ENCODE results near the gene NEK2. TPM values are rescaled to one million over a fixed set of nuclear protein-coding genes. Genes with fewer than 3 reads are reported as not detected.
"Not testable (repeated sequence)": the region's sequence is repeated elsewhere in the genome, so short reads cannot be mapped to it uniquely, and the experiment has no call there.

Gene NEK2
- total RNA-seq, 1 experiment from 2014 or later, result 44.5 TPM

- ChIA-PET POLR2A (interaction anchor here (0.6 to 24.4 kb wide), 24 partner anchors 9 to 1061 kb away, joined by 3 to 423 read pairs (median 5); partner anchors contain the start of genes DTL, INTS7 and SLC30A1), CTCF (interaction anchor here (0.5 to 16.1 kb wide), 22 partner anchors 7 to 1248 kb away, joined by 3 to 418 read pairs (median 4); no protein-coding TSS in a partner anchor)
- BruUV-seq (replicated peaks), result no TSS peak
- peak; percentile 70 for DNase-seq (ENCODE audit: unreplicated experiment)
- intact Hi-C loops (cut with micrococcal nuclease), result no loop called here
- peak overlapping the region; percentile 1 for H3K27ac Mint-ChIP-seq (ENCODE audit: low read depth, unreplicated experiment)
- no peak overlapping the region for H3K4me3 Mint-ChIP-seq (ENCODE audit: unreplicated experiment)
- H3K9me3 Mint-ChIP-seq (ENCODE audit: unreplicated experiment), result no peaks in the 10 kb centered on the region
- TF ChIP-seq CTCF (IDR thresholded peaks at IDR 0.05; ENCODE audit: unreplicated experiment), result no peak
- H3K36me3 Mint-ChIP-seq (ENCODE audit: insufficient read depth, unreplicated experiment), result no peaks in the 10 kb centered on the region
- H3K4me1 Mint-ChIP-seq (ENCODE audit: insufficient read depth, unreplicated experiment), result peaks cover 38% of the 10 kb centered on the region
- H3K27me3 Mint-ChIP-seq (ENCODE audit: insufficient read depth, unreplicated experiment), result no peaks in the 10 kb centered on the region
Observed at GRCh38 chr1:211647711-211648121, 27.7 kb downstream of the NEK2 start.

GRCh38 chr1:211646566-211646965 lies 28.9 kb downstream of the NEK2 start:
- no peaks in the 10 kb centered on the region for H3K36me3 Mint-ChIP-seq (ENCODE audit: insufficient read depth, unreplicated experiment)

GRCh38 chr1:211645601-211646000 lies 29.8 kb downstream of the NEK2 start:
- H3K4me1 Mint-ChIP-seq (ENCODE audit: insufficient read depth, unreplicated experiment), result peaks cover 41% of the 10 kb centered on the region
- ChIA-PET CTCF (interaction anchor here (0.6 to 2.2 kb wide), 4 partner anchors 10 to 67 kb away, joined by 3 to 10 read pairs (median 3); partner anchors contain the start of gene SLC30A1), POLR2A (interaction anchor here (0.7 to 24.4 kb wide), 5 partner anchors 12 to 93 kb away, joined by 3 to 423 read pairs (median 7); partner anchors contain the start of gene SLC30A1)
- H3K27ac Mint-ChIP-seq (ENCODE audit: low read depth, unreplicated experiment); DNase-seq (ENCODE audit: unreplicated experiment); H3K9me3 Mint-ChIP-seq (ENCODE audit: unreplicated experiment); BruUV-seq (replicated peaks); intact Hi-C loops (cut with micrococcal nuclease); H3K36me3 Mint-ChIP-seq (ENCODE audit: insufficient read depth, unreplicated experiment); H3K4me3 Mint-ChIP-seq (ENCODE audit: unreplicated experiment); H3K27me3 Mint-ChIP-seq (ENCODE audit: insufficient read depth, unreplicated experiment): not testable (repeated sequence)

More at GRCh38 chr1:211646566-211646965, 28.9 kb downstream of the NEK2 start:
- Mint-ChIP-seq H3K27ac (ENCODE audit: low read depth, unreplicated experiment) (peak overlapping the region; percentile 1), H3K4me1 (ENCODE audit: insufficient read depth, unreplicated experiment) (peaks cover 41% of the 10 kb centered on the region), H3K9me3 (ENCODE audit: unreplicated experiment) (no peaks in the 10 kb centered on the region), H3K27me3 (ENCODE audit: insufficient read depth, unreplicated experiment) (no peaks in the 10 kb centered on the region), H3K4me3 (ENCODE audit: unreplicated experiment) (no peak overlapping the region)
- DNase-seq (ENCODE audit: unreplicated experiment), result no peak
- ChIA-PET CTCF (interaction anchor here (0.6 to 16.1 kb wide), 14 partner anchors 9 to 1128 kb away, joined by 3 to 418 read pairs (median 4); no protein-coding TSS in a partner anchor), POLR2A (interaction anchor here (0.7 to 24.4 kb wide), 9 partner anchors 8 to 919 kb away, joined by 3 to 423 read pairs (median 21); partner anchors contain the start of genes DTL, INTS7 and SLC30A1)
- TF ChIP-seq CTCF (IDR thresholded peaks at IDR 0.05; ENCODE audit: unreplicated experiment), result no peak
- no TSS peak for BruUV-seq (replicated peaks)
- intact Hi-C loops (cut with micrococcal nuclease), result no loop called here

GRCh38 chr1:211644653-211645052 lies 30.8 kb downstream of the NEK2 start:
- no TSS peak for BruUV-seq (replicated peaks)
- no peaks in the 10 kb centered on the region for H3K27me3 Mint-ChIP-seq (ENCODE audit: insufficient read depth, unreplicated experiment)
- DNase-seq (ENCODE audit: unreplicated experiment), result no peak
- POLR2A ChIA-PET, result interaction anchor here (0.7 to 24.4 kb wide), 11 partner anchors 9 to 355 kb away, joined by 3 to 423 read pairs (median 19); partner anchors contain the start of gene SLC30A1
- intact Hi-C loops (cut with micrococcal nuclease), result no loop called here
- peaks cover 46% of the 10 kb centered on the region for H3K4me1 Mint-ChIP-seq (ENCODE audit: insufficient read depth, unreplicated experiment)
- TF ChIP-seq CTCF (IDR thresholded peaks at IDR 0.05; ENCODE audit: unreplicated experiment), result no peak
- H3K27ac Mint-ChIP-seq (ENCODE audit: low read depth, unreplicated experiment), result peak overlapping the region; percentile 71
- no peaks in the 10 kb centered on the region for H3K9me3 Mint-ChIP-seq (ENCODE audit: unreplicated experiment)
- H3K36me3 Mint-ChIP-seq (ENCODE audit: insufficient read depth, unreplicated experiment), result no peaks in the 10 kb centered on the region
- no peak overlapping the region for H3K4me3 Mint-ChIP-seq (ENCODE audit: unreplicated experiment)
- CTCF ChIA-PET, result interaction anchor here (0.6 to 3.5 kb wide), 7 partner anchors 9 to 133 kb away, joined by 3 to 25 read pairs (median 4); partner anchors contain the start of gene SLC30A1
